Keratinocyte (primary cell): ENCODE data around the gene GFAP.

Experiments
- EZH2 ChIP-seq: IDR thresholded peaks from one replicate; pipeline ENCODE4 v1.6.1; 2012; ENCODE audit warnings: inconsistent platforms, mild to moderate bottlenecking, low read length, moderate library complexity
- TF ChIP-seq, protein P1 (sequence below), 3 experiments: IDR thresholded peaks in 1 of 3; conservative IDR thresholded peaks in 1 of 3; optimal IDR thresholded peaks in 1 of 3; 2 replicates in 2 of 3; 3 replicates in 1 of 3; pipeline versions ENCODE3 to v1.5.1; 2011; ENCODE audit warnings: low read length in 3 of 3, mild to moderate bottlenecking in 3 of 3, moderate library complexity in 2 of 3, control low read depth in 1 of 3, inconsistent platforms in 1 of 3; ENCODE audit not compliant: insufficient read depth in 2 of 3; ENCODE audit errors: extremely low read depth in 1 of 3

- TF ChIP-seq, protein P1, sequence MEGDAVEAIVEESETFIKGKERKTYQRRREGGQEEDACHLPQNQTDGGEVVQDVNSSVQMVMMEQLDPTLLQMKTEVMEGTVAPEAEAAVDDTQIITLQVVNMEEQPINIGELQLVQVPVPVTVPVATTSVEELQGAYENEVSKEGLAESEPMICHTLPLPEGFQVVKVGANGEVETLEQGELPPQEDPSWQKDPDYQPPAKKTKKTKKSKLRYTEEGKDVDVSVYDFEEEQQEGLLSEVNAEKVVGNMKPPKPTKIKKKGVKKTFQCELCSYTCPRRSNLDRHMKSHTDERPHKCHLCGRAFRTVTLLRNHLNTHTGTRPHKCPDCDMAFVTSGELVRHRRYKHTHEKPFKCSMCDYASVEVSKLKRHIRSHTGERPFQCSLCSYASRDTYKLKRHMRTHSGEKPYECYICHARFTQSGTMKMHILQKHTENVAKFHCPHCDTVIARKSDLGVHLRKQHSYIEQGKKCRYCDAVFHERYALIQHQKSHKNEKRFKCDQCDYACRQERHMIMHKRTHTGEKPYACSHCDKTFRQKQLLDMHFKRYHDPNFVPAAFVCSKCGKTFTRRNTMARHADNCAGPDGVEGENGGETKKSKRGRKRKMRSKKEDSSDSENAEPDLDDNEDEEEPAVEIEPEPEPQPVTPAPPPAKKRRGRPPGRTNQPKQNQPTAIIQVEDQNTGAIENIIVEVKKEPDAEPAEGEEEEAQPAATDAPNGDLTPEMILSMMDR (optimal IDR thresholded peaks at IDR 0.05 in 1 of 3, IDR thresholded peaks at IDR 0.05 in 1 of 3, conservative IDR thresholded peaks at IDR 0.05 in 1 of 3; ENCODE audit: extremely low read depth in 1 of 3, insufficient read depth in 2 of 3, low read length in 3 of 3) = no peak
- no peak for TF ChIP-seq EZH2
Observed at GRCh38 chr17:44879376-44879775, 35.9 kb downstream of the GFAP start.
